GM12878 (cell line): Measurements from ENCODE around the gene TRIM17. TPM values are rescaled to one million over a fixed set of nuclear protein-coding genes. Genes with fewer than 3 reads are reported as not detected.

Source experiments
- ATAC-seq: fragments of 200-7000 bp; cut with Tn5 transposase; 3 replicates; pipeline ENCODE4 v1.9.1; 2020; ENCODE audit warnings: mild to moderate bottlenecking, moderate library complexity
- BruUV-seq: library from RNA; stranded (reverse); fragments of 400-500 nt; replicated peaks from 2 replicates; lab custom pipeline; 2021; lab: Mats Ljungman, UMichigan
- CTCF ChIA-PET: fragments of 300-600 bp; sonication (Branson Sonifier 250); formaldehyde crosslinking; extraction: SDS; loops from one replicate; lab custom pipeline; 2021; ENCODE audit warnings: inconsistent platforms; lab: Yijun Ruan, JAX
- POLR2A ChIA-PET: fragments of 350-600 bp; formaldehyde crosslinking; extraction: SDS; loops from one replicate; lab custom pipeline; 2021; ENCODE audit warnings: inconsistent platforms; lab: Charles Lee
- RAD21 ChIA-PET: fragments of 300-600 bp; sonication (Branson Sonifier 250); formaldehyde crosslinking; loops from one replicate; lab custom pipeline; 2023; ENCODE audit warnings: antibody characterized with exemption; ENCODE audit not compliant: unreplicated experiment; lab: Charles Lee
- SMC1A ChIA-PET: fragments of 300-600 bp; sonication (Branson Sonifier 250); formaldehyde crosslinking; loops from one replicate; lab custom pipeline; 2023; ENCODE audit not compliant: unreplicated experiment, uncharacterized antibody; lab: Charles Lee
- DNase-seq: peaks from one replicate; pipeline ENCODE4 v3.0.0-alpha.2; 2011; ENCODE audit warnings: low read depth, low spot score
- FAIRE-seq: peaks from 3 replicates; lab custom pipeline; 2011; peaks lifted over from hg19 to GRCh38; lab: Jason Lieb, UNC
- H2AFZ ChIP-seq: 2 replicates; pipeline ENCODE4 v1.6.0; 2011; ENCODE audit warnings: low read depth, low read length, control low read depth; ENCODE audit not compliant: control insufficient read depth
- H3K27ac ChIP-seq: 2 replicates; pipeline ENCODE4 v1.5.1; 2011; ENCODE audit warnings: control low read depth; ENCODE audit not compliant: control insufficient read depth, insufficient read depth
- H3K27me3 ChIP-seq, 2 experiments: replicated peaks in 1 of 2; 2 replicates each; pipeline versions ENCODE4 v1.6.0 to v1.6.1; 2011; ENCODE audit warnings: low read length in 1 of 2; ENCODE audit not compliant: control insufficient read depth in 2 of 2, insufficient read depth in 2 of 2
- H3K36me3 ChIP-seq, 2 experiments: 2 replicates each; pipeline ENCODE4 v1.5.1; 2011; ENCODE audit warnings: low read length in 1 of 2; ENCODE audit not compliant: control insufficient read depth in 2 of 2, insufficient read depth in 2 of 2
- H3K4me1 ChIP-seq: 2 replicates; pipeline ENCODE4 v1.6.1; 2011; ENCODE audit warnings: mild to moderate bottlenecking, low read length, moderate library complexity, mixed read lengths; ENCODE audit not compliant: control insufficient read depth, insufficient read depth
- H3K4me2 ChIP-seq: 2 replicates; pipeline ENCODE4 v1.6.0; 2011; ENCODE audit warnings: control low read depth; ENCODE audit not compliant: control insufficient read depth, insufficient read depth
- H3K4me3 ChIP-seq: fragments of 200-600 bp; sonication (generic); 2 replicates; pipeline ENCODE4 v1.5.1; 2016
- H3K79me2 ChIP-seq: 2 replicates; pipeline ENCODE4 v1.6.0; 2011; ENCODE audit warnings: low read length; ENCODE audit not compliant: control insufficient read depth, insufficient read depth
- H3K9ac ChIP-seq: 2 replicates; pipeline ENCODE4 v1.8.0; 2011; ENCODE audit warnings: low read length, control low read depth, mixed read lengths; ENCODE audit not compliant: control insufficient read depth, insufficient read depth
- H3K9me3 ChIP-seq: replicated peaks from 3 replicates; pipeline ENCODE4 v1.5.1; 2011; ENCODE audit warnings: mild to moderate bottlenecking, low read length; ENCODE audit not compliant: control insufficient read depth, insufficient read depth
- H4K20me1 ChIP-seq: 2 replicates; pipeline ENCODE4 v1.6.0; 2011; ENCODE audit not compliant: control insufficient read depth, insufficient read depth
- CBX3 ChIP-seq: fragments of 200-600 bp; sonication (generic); IDR thresholded peaks from 2 replicates; pipeline ENCODE4 v1.6.1; 2016; ENCODE audit warnings: low read depth, borderline replicate concordance
- CHD2 ChIP-seq: IDR thresholded peaks from 2 replicates; pipeline ENCODE4 v1.6.1; 2011; ENCODE audit warnings: low read depth, low read length, improper control_type of control experiment, borderline replicate concordance
- CREB1 ChIP-seq: IDR thresholded peaks from 2 replicates; pipeline ENCODE4 v1.6.1; 2012; ENCODE audit warnings: low read depth, mild to moderate bottlenecking, inconsistent platforms
- JUNB ChIP-seq: IDR thresholded peaks from 2 replicates; pipeline ENCODE4 v1.6.1; 2016; ENCODE audit warnings: antibody characterized with exemption, mild to moderate bottlenecking
- LARP7 ChIP-seq: fragments of 450-650 bp; IDR thresholded peaks from 2 replicates; pipeline ENCODE4 v1.6.1; 2017; ENCODE audit warnings: mild to moderate bottlenecking
- MTA3 ChIP-seq: IDR thresholded peaks from 2 replicates; pipeline ENCODE4 v1.6.1; 2012; ENCODE audit warnings: low read length, inconsistent platforms, borderline replicate concordance
- NBN ChIP-seq: fragments of 450-650 bp; IDR thresholded peaks from 2 replicates; pipeline ENCODE4 v1.6.1; 2016
- PML ChIP-seq: IDR thresholded peaks from 2 replicates; pipeline ENCODE4 v1.6.1; 2012; ENCODE audit warnings: low read length, inconsistent platforms
- POLR2A ChIP-seq: IDR thresholded peaks from 2 replicates; pipeline ENCODE4 v1.6.1; 2011; ENCODE audit warnings: low read depth, mild to moderate bottlenecking, low read length
- SPI1 ChIP-seq: IDR thresholded peaks from 2 replicates; pipeline ENCODE4 v1.6.1; 2011; ENCODE audit warnings: low read depth, mild to moderate bottlenecking, low read length, moderate library complexity, borderline replicate concordance; ENCODE audit not compliant: insufficient read depth
- SREBF1 ChIP-seq: IDR thresholded peaks from 2 replicates; pipeline ENCODE4 v1.6.1; 2012; ENCODE audit warnings: mild to moderate bottlenecking, low read length
- STAT3 ChIP-seq: IDR thresholded peaks from 2 replicates; pipeline ENCODE4 v1.6.1; 2011; ENCODE audit warnings: low read depth, low read length, improper control_type of control experiment
- ZNF274 ChIP-seq: IDR thresholded peaks from one replicate; pipeline ENCODE4 v1.8.0; 2011; ENCODE audit not compliant: insufficient read length, insufficient read depth
- WGBS: methylation state at CpG from one replicate; pipeline ENCODE4 v1.1.6; 2016; ENCODE audit warnings: low lambda C conversion rate; ENCODE audit not compliant: insufficient replicate concordance, insufficient coverage; ENCODE audit errors: missing lambda C conversion rate; 5-methylcytosine and 5-hydroxymethylcytosine counted together
- in situ Hi-C: fragments of 300-500 bp; cut with MboI; formaldehyde crosslinking; loops from 9 replicates; pipeline ENCODE4 v1.14.3; 2018; ENCODE audit warnings: mixed read lengths
- intact Hi-C: fragments of 100-400 bp; cut with micrococcal nuclease; formaldehyde crosslinking; loops from one replicate; pipeline ENCODE4 v1.14.2; 2022; ENCODE audit not compliant: unreplicated experiment
- polyA plus RNA-seq, 11 experiments: library from polyadenylated mRNA; depleted of rRNA in 4 of 11; unstranded in 6 of 11; stranded (reverse) in 5 of 11; fragments of >200 nt; fragmentation: Nextera tagmentation in 4 of 11; fragmentation: Illumina TruSeq in 1 of 11; extraction: Ambion mirVana in 4 of 11; extraction: Trizol in 1 of 11; gene quantifications; 1 replicate in 1 of 11; 2 replicates in 10 of 11; pipeline versions ENCODE4 v1.2.1 to v1.2.3, GENCODE V29; 2011 to 2016; ENCODE audit warnings: inconsistent platforms in 2 of 11, missing spikeins in 2 of 11, low read depth in 1 of 11
- total RNA-seq, 4 experiments: library from RNA; depleted of rRNA in 3 of 4; stranded (reverse); fragments of >200 nt in 3 of 4; fragmentation: Illumina TruSeq in 1 of 4; extraction: Trizol in 1 of 4; gene quantifications; 2 replicates each; pipeline versions ENCODE4 v1.2.1 to v1.2.3, GENCODE V29; 2013 to 2021
- TF ChIP-seq, protein P1 (sequence below): fragments of 450-650 bp; IDR thresholded peaks from 2 replicates; pipeline ENCODE4 v1.6.1; 2017; ENCODE audit warnings: mild to moderate bottlenecking, moderate library complexity
- TF ChIP-seq, protein P2 (sequence below): fragments of 450-650 bp; formaldehyde crosslinking; IDR thresholded peaks from 2 replicates; pipeline ENCODE4 v1.5.0; 2022; ENCODE audit warnings: mild to moderate bottlenecking, missing genetic modification characterization
- TF ChIP-seq, protein P3 (sequence below): fragments of 450-650 bp; IDR thresholded peaks from 2 replicates; pipeline ENCODE4 v1.6.1; 2017; ENCODE audit warnings: mild to moderate bottlenecking, moderate library complexity

The TRIM17 gene
- total and polyA plus RNA-seq, 10 of the 15 experiments (the other 5 are each of a cell fraction or from before 2014, with no cell fraction given): 0.16 to 0.32 TPM; not detected in 8

DNA sequence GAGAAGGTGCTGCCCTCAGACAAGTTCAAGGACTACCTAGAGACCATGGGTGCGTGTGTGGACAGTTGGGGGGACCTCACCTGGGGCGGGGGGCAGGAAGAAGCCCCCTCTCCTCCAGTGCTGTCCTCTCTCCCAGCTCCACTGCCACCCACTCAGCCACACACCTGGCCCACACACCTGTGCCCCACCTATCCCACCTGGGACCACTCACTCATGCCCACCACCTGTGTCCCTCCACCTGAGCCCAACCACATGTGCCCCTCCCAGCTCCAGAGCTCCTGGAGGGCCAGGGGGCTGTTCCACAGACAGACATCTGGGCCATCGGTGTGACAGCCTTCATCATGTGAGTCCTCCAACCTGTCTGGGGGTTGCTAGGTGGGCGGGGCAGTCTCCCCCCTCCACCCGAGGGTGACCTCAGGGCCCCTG, 39.0 kb downstream of the TRIM17 start:
- 18% methylated on average over 5 of the region's 5 CpGs for WGBS
- no peaks in the 10 kb centered on the region for H3K36me3 ChIP-seq
- ChIA-PET SMC1A (no interaction called here), RAD21 (no interaction called here), CTCF (no interaction called here), POLR2A (no interaction called here)
- H3K27me3 ChIP-seq: peaks cover 0 to 5% of the 10 kb centered on the region in 2 experiments; a peak in 3 of 4 replicates
- DNase-seq (no peak), FAIRE-seq (no peak), ATAC-seq (no peak)
- H3K9ac ChIP-seq: no peak overlapping the region
- intact Hi-C loops: no loop called here
- H4K20me1 ChIP-seq: no peaks in the 10 kb centered on the region
- H2AFZ ChIP-seq: no peak overlapping the region
- H3K79me2 ChIP-seq: no peaks in the 10 kb centered on the region
- no peak overlapping the region for H3K4me3 ChIP-seq
- H3K27ac ChIP-seq: no peak overlapping the region
- BruUV-seq: no TSS peak
- no peak overlapping the region for H3K4me2 ChIP-seq
- H3K9me3 ChIP-seq: no peaks in the 10 kb centered on the region; the same call in 2 of the 3 replicates
- no peaks in the 10 kb centered on the region for H3K4me1 ChIP-seq
- in situ Hi-C loops: no loop called here
- TF ChIP-seq PML (no peak), SPI1 (no peak), JUNB (no peak), NBN (no peak), STAT3 (no peak), CBX3 (no peak), SREBF1 (no peak), CHD2 (no peak), POLR2A (no peak), CREB1 (no peak), LARP7 (no peak), ZNF274 (no peak), MTA3 (no peak)
- TF ChIP-seq, protein P1, sequence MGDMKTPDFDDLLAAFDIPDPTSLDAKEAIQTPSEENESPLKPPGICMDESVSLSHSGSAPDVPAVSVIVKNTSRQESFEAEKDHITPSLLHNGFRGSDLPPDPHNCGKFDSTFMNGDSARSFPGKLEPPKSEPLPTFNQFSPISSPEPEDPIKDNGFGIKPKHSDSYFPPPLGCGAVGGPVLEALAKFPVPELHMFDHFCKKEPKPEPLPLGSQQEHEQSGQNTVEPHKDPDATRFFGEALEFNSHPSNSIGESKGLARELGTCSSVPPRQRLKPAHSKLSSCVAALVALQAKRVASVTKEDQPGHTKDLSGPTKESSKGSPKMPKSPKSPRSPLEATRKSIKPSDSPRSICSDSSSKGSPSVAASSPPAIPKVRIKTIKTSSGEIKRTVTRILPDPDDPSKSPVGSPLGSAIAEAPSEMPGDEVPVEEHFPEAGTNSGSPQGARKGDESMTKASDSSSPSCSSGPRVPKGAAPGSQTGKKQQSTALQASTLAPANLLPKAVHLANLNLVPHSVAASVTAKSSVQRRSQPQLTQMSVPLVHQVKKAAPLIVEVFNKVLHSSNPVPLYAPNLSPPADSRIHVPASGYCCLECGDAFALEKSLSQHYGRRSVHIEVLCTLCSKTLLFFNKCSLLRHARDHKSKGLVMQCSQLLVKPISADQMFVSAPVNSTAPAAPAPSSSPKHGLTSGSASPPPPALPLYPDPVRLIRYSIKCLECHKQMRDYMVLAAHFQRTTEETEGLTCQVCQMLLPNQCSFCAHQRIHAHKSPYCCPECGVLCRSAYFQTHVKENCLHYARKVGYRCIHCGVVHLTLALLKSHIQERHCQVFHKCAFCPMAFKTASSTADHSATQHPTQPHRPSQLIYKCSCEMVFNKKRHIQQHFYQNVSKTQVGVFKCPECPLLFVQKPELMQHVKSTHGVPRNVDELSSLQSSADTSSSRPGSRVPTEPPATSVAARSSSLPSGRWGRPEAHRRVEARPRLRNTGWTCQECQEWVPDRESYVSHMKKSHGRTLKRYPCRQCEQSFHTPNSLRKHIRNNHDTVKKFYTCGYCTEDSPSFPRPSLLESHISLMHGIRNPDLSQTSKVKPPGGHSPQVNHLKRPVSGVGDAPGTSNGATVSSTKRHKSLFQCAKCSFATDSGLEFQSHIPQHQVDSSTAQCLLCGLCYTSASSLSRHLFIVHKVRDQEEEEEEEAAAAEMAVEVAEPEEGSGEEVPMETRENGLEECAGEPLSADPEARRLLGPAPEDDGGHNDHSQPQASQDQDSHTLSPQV: no peak
- TF ChIP-seq, protein P2, sequence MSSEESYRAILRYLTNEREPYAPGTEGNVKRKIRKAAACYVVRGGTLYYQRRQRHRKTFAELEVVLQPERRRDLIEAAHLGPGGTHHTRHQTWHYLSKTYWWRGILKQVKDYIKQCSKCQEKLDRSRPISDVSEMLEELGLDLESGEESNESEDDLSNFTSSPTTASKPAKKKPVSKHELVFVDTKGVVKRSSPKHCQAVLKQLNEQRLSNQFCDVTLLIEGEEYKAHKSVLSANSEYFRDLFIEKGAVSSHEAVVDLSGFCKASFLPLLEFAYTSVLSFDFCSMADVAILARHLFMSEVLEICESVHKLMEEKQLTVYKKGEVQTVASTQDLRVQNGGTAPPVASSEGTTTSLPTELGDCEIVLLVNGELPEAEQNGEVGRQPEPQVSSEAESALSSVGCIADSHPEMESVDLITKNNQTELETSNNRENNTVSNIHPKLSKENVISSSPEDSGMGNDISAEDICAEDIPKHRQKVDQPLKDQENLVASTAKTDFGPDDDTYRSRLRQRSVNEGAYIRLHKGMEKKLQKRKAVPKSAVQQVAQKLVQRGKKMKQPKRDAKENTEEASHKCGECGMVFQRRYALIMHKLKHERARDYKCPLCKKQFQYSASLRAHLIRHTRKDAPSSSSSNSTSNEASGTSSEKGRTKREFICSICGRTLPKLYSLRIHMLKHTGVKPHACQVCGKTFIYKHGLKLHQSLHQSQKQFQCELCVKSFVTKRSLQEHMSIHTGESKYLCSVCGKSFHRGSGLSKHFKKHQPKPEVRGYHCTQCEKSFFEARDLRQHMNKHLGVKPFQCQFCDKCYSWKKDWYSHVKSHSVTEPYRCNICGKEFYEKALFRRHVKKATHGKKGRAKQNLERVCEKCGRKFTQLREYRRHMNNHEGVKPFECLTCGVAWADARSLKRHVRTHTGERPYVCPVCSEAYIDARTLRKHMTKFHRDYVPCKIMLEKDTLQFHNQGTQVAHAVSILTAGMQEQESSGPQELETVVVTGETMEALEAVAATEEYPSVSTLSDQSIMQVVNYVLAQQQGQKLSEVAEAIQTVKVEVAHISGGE (CRISPR knock-in tag): no peak
- TF ChIP-seq, protein P3, sequence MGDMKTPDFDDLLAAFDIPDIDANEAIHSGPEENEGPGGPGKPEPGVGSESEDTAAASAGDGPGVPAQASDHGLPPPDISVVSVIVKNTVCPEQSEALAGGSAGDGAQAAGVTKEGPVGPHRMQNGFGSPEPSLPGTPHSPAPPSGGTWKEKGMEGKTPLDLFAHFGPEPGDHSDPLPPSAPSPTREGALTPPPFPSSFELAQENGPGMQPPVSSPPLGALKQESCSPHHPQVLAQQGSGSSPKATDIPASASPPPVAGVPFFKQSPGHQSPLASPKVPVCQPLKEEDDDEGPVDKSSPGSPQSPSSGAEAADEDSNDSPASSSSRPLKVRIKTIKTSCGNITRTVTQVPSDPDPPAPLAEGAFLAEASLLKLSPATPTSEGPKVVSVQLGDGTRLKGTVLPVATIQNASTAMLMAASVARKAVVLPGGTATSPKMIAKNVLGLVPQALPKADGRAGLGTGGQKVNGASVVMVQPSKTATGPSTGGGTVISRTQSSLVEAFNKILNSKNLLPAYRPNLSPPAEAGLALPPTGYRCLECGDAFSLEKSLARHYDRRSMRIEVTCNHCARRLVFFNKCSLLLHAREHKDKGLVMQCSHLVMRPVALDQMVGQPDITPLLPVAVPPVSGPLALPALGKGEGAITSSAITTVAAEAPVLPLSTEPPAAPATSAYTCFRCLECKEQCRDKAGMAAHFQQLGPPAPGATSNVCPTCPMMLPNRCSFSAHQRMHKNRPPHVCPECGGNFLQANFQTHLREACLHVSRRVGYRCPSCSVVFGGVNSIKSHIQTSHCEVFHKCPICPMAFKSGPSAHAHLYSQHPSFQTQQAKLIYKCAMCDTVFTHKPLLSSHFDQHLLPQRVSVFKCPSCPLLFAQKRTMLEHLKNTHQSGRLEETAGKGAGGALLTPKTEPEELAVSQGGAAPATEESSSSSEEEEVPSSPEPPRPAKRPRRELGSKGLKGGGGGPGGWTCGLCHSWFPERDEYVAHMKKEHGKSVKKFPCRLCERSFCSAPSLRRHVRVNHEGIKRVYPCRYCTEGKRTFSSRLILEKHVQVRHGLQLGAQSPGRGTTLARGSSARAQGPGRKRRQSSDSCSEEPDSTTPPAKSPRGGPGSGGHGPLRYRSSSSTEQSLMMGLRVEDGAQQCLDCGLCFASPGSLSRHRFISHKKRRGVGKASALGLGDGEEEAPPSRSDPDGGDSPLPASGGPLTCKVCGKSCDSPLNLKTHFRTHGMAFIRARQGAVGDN: no peak
